A549 (cell line): ENCODE data around the gene NDUFS1. TPM values are rescaled to one million over a fixed set of nuclear protein-coding genes. Genes with fewer than 3 reads are reported as not detected.

Experiments used
- ATAC-seq, 2 experiments: fragments of 200-7000 bp in 1 of 2; fragments of >200 bp in 1 of 2; cut with Nextera tagmentation in 1 of 2; cut with Tn5 transposase in 1 of 2; 3 replicates each; pipeline versions ENCODE4 v1.8.0 to v1.9.1; 2018 to 2020; ENCODE audit warnings: mild to moderate bottlenecking in 1 of 2, moderate library complexity in 1 of 2
- CTCF ChIA-PET: fragments of 300-600 bp; sonication (Branson Sonifier 250); formaldehyde crosslinking; extraction: SDS; loops from one replicate; lab custom pipeline; 2021; ENCODE audit warnings: antibody characterized with exemption, inconsistent platforms; lab: Yijun Ruan, JAX
- POLR2A ChIA-PET: fragments of 350-600 bp; formaldehyde crosslinking; extraction: SDS; loops from one replicate; lab custom pipeline; 2021; ENCODE audit warnings: antibody characterized with exemption, inconsistent platforms; lab: Yijun Ruan, JAX
- DNase-seq, 2 experiments: peaks; one replicate each; pipeline versions ENCODE4 v3.0.0 to v3.0.0-alpha.2; 2011 to 2016; ENCODE audit warnings: low read depth in 1 of 2, low spot score in 1 of 2
- FAIRE-seq: peaks from 2 replicates; lab custom pipeline; 2011; peaks lifted over from hg19 to GRCh38; lab: Jason Lieb, UNC
- H3K27ac ChIP-seq, 2 experiments: fragments of >200 bp; sonication (Bioruptor Twin); formaldehyde crosslinking; 3 replicates each; pipeline ENCODE4 v1.5.1; 2016 to 2017
- H3K4me1 ChIP-seq: fragments of >200 bp; sonication (Bioruptor Twin); formaldehyde crosslinking; 3 replicates; pipeline ENCODE4 v1.6.1; 2016
- H3K4me2 ChIP-seq: fragments of >200 bp; sonication (Bioruptor Twin); formaldehyde crosslinking; 3 replicates; pipeline ENCODE4 v1.6.1; 2016
- H3K4me3 ChIP-seq: fragments of >200 bp; sonication (Bioruptor Twin); formaldehyde crosslinking; 3 replicates; pipeline ENCODE4 v1.5.1; 2016
- H3K9me3 ChIP-seq: fragments of >200 bp; sonication (Bioruptor Twin); formaldehyde crosslinking; 3 replicates; pipeline ENCODE4 v1.6.1; 2016
- BHLHE40 ChIP-seq: IDR thresholded peaks from 2 replicates; pipeline ENCODE4 v1.6.1; 2012; ENCODE audit warnings: low read depth, low read length, inconsistent platforms
- CHD2 ChIP-seq: fragments of 150-350 bp; IDR thresholded peaks from 2 replicates; pipeline ENCODE4 v1.6.1; 2014; ENCODE audit warnings: low read length; ENCODE audit not compliant: partially characterized antibody
- CTCF ChIP-seq: fragments of >200 bp; sonication (Bioruptor Twin); formaldehyde crosslinking; IDR thresholded peaks from 3 replicates; pipeline ENCODE4 v1.5.1; 2016
- EHMT2 ChIP-seq: fragments of 200-600 bp; sonication (generic); IDR thresholded peaks from 2 replicates; pipeline ENCODE4 v1.6.1; 2016; ENCODE audit warnings: antibody characterized with exemption, low read depth, mild to moderate bottlenecking, moderate library complexity
- EP300 ChIP-seq, 2 experiments: fragments of >200 bp; sonication (Bioruptor Twin); formaldehyde crosslinking; IDR thresholded peaks; 2 replicates in 1 of 2; 3 replicates in 1 of 2; pipeline ENCODE4 v1.6.1; 2016 to 2017
- ESRRA ChIP-seq: fragments of 150-350 bp; IDR thresholded peaks from 2 replicates; pipeline ENCODE4 v1.6.1; 2014; ENCODE audit warnings: mild to moderate bottlenecking, low read length, borderline replicate concordance
- GATA3 ChIP-seq: IDR thresholded peaks from 2 replicates; pipeline ENCODE4 v1.6.1; 2012; ENCODE audit warnings: borderline replicate concordance
- HOXB5 ChIP-seq: fragments of 250-450 bp; sonication (Bioruptor Pico); IDR thresholded peaks from 2 replicates; pipeline ENCODE4 v1.5.0; 2020; ENCODE audit warnings: mild to moderate bottlenecking, moderate library complexity
- JUN ChIP-seq, 2 experiments: fragments of >200 bp; sonication (Bioruptor Twin); formaldehyde crosslinking; IDR thresholded peaks; 2 replicates in 1 of 2; 3 replicates in 1 of 2; pipeline ENCODE4 v1.6.1; 2016 to 2017
- KDM1A ChIP-seq: fragments of 200-600 bp; sonication (generic); IDR thresholded peaks from 2 replicates; pipeline ENCODE4 v1.6.1; 2016; ENCODE audit warnings: low read depth, mild to moderate bottlenecking
- KDM5A ChIP-seq: fragments of 200-600 bp; sonication (generic); IDR thresholded peaks from 2 replicates; pipeline ENCODE4 v1.6.1; 2016; ENCODE audit warnings: antibody characterized with exemption, mild to moderate bottlenecking
- MAZ ChIP-seq: fragments of 150-350 bp; IDR thresholded peaks from 2 replicates; pipeline ENCODE4 v1.6.1; 2014; ENCODE audit warnings: antibody characterized with exemption, low read depth, low read length, borderline replicate concordance
- MYC ChIP-seq: IDR thresholded peaks from 2 replicates; pipeline ENCODE4 v1.6.1; 2012; ENCODE audit warnings: mild to moderate bottlenecking, inconsistent platforms, low read length, improper control_type of control experiment, borderline replicate concordance
- NPAS2 ChIP-seq: fragments of 250-450 bp; sonication (Bioruptor Pico); IDR thresholded peaks from 2 replicates; pipeline ENCODE4 v1.8.0; 2022; ENCODE audit warnings: mild to moderate bottlenecking, moderate library complexity, borderline replicate concordance
- NR3C1 ChIP-seq: fragments of >200 bp; sonication (Bioruptor Twin); formaldehyde crosslinking; IDR thresholded peaks from 3 replicates; pipeline ENCODE4 v1.6.1; 2017
- RAD21 ChIP-seq, 2 experiments: fragments of >200 bp in 1 of 2; sonication (Bioruptor Twin) in 1 of 2; formaldehyde crosslinking in 1 of 2; IDR thresholded peaks in 1 of 2; conservative IDR thresholded peaks in 1 of 2; 2 replicates in 1 of 2; 3 replicates in 1 of 2; pipeline ENCODE4 v1.6.1; 2012 to 2018; ENCODE audit warnings: inconsistent platforms in 1 of 2
- RARB ChIP-seq: fragments of 250-450 bp; sonication (Bioruptor Pico); IDR thresholded peaks from 2 replicates; pipeline ENCODE4 v1.8.0; 2021; ENCODE audit warnings: mild to moderate bottlenecking, moderate library complexity
- RFX5 ChIP-seq: fragments of 450-650 bp; IDR thresholded peaks from 2 replicates; pipeline ENCODE4 v1.7.1; 2014; ENCODE audit warnings: antibody characterized with exemption, mild to moderate bottlenecking, moderate library complexity
- RNF2 ChIP-seq: fragments of 200-600 bp; sonication (generic); IDR thresholded peaks from 2 replicates; pipeline ENCODE4 v1.6.1; 2016; ENCODE audit warnings: low read depth, mild to moderate bottlenecking, antibody characterized with exemption, moderate library complexity, borderline replicate concordance
- SREBF2 ChIP-seq: fragments of 450-650 bp; IDR thresholded peaks from 2 replicates; pipeline ENCODE4 v1.6.1; 2014; ENCODE audit warnings: mild to moderate bottlenecking, moderate library complexity
- ZNF302 ChIP-seq: fragments of 250-450 bp; sonication (Bioruptor Pico); IDR thresholded peaks from 2 replicates; pipeline ENCODE4 v1.9.0; 2021; ENCODE audit warnings: inconsistent platforms, mild to moderate bottlenecking, moderate library complexity
- ZSCAN20 ChIP-seq: fragments of 250-450 bp; sonication (Bioruptor Pico); IDR thresholded peaks from 2 replicates; pipeline ENCODE4 v1.8.0; 2022; ENCODE audit warnings: mild to moderate bottlenecking, moderate library complexity
- WGBS: methylation state at CpG from one replicate; pipeline ENCODE4 v1.1.6; 2017; ENCODE audit errors: missing lambda C conversion rate; 5-methylcytosine and 5-hydroxymethylcytosine counted together
- polyA plus RNA-seq, 4 experiments: library from polyadenylated mRNA; depleted of rRNA in 3 of 4; stranded (reverse); fragments of >200 nt; fragmentation: RNase III in 1 of 4; extraction: RNeasy Plus Mini Kit Qiagen cat#74134 plus additional on column Dnase treatment in 1 of 4; gene quantifications; 2 replicates in 3 of 4; 3 replicates in 1 of 4; pipeline ENCODE4 v1.2.3, GENCODE V29; 2011 to 2017
- TF ChIP-seq, protein P1 (sequence below): IDR thresholded peaks from 2 replicates; pipeline ENCODE4 v1.6.1; 2012
- TF ChIP-seq, protein P2 (sequence below): fragments of 250-450 bp; sonication (Bioruptor Pico); IDR thresholded peaks from 2 replicates; pipeline ENCODE4 v1.5.0; 2021; ENCODE audit warnings: mild to moderate bottlenecking, moderate library complexity, borderline replicate concordance
- TF ChIP-seq, protein P3 (sequence below): fragments of 250-450 bp; sonication (Bioruptor Pico); IDR thresholded peaks from 2 replicates; pipeline ENCODE4 v1.5.0; 2020; ENCODE audit warnings: low read depth, mild to moderate bottlenecking, moderate library complexity

NDUFS1 gene
- polyA plus RNA-seq, 2 of the 4 experiments (the other 2 are of a cell fraction): 86.7 to 134 TPM

- no peak for TF ChIP-seq CTCF
- TF ChIP-seq, all 56 proteins: peak for 0
These were observed 13.6 kb downstream of the NDUFS1 start (continued) for GRCh38 chr2:206145665-206146064.

DNA sequence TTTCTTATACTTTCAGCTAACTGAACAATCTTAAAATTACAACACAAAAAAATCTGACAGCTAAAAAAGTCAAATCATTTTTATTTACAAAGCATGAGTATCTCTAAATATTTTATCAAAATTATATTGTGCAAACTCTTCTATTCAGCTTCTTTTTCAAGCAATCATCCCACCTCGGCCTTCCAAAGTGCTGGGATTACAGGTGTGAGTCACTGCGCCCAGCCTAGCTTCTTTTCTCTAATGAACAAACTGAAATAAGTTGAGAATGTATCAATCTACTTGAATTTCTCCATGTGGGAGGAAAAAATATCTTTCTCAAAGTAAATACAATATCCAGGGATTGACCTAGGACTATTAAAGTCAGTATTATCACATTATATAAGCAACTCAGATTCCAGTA is 14.9 kb downstream of the NDUFS1 start:
- Histone ChIP-seq H3K4me1 (no peaks in the 10 kb centered on the region), H3K4me3 (no peak overlapping the region), H3K9me3 (no peaks in the 10 kb centered on the region), H3K27ac (no peak overlapping the region), H3K4me2 (no peak overlapping the region)
- TF ChIP-seq MYC (no peak), KDM1A (no peak), ZSCAN20 (CRISPR knock-in tag) (no peak), RAD21 (conservative IDR thresholded peaks at IDR 0.05 in 1 of 2, IDR thresholded peaks at IDR 0.05 in 1 of 2) (no peak), CTCF (no peak), EHMT2 (no peak), ESRRA (no peak), CHD2 (no peak), RNF2 (no peak), NR3C1 (no peak), NPAS2 (CRISPR knock-in tag) (no peak), JUN (IDR thresholded peaks at IDR 0.05) (no peak)
- TF ChIP-seq, protein P1, sequence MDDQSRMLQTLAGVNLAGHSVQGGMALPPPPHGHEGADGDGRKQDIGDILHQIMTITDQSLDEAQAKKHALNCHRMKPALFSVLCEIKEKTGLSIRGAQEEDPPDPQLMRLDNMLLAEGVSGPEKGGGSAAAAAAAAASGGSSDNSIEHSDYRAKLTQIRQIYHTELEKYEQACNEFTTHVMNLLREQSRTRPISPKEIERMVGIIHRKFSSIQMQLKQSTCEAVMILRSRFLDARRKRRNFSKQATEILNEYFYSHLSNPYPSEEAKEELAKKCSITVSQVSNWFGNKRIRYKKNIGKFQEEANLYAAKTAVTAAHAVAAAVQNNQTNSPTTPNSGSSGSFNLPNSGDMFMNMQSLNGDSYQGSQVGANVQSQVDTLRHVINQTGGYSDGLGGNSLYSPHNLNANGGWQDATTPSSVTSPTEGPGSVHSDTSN: no peak
- CTCF ChIA-PET: interaction anchor here (0.6 to 1.1 kb wide), 3 partner anchors 16 to 67 kb away, joined by 3 read pairs; no protein-coding TSS in a partner anchor
- POLR2A ChIA-PET: no interaction called here
- ATAC-seq (no peak), DNase-seq (no peak), FAIRE-seq (no peak)
- 95% methylated on average over 2 of the region's 2 CpGs for WGBS

- Histone ChIP-seq H3K9me3 (no peaks in the 10 kb centered on the region), H3K4me2 (no peak overlapping the region), H3K4me1 (no peaks in the 10 kb centered on the region), H3K27ac (no peak overlapping the region), H3K4me3 (no peak overlapping the region)
- ATAC-seq (no peak), FAIRE-seq (no peak), DNase-seq (no peak)
- CTCF ChIA-PET: interaction anchor here (1.1 kb wide), 1 partner anchor 15 kb away, joined by 3 read pairs; no protein-coding TSS in a partner anchor
- 96% methylated on average over 4 of the region's 4 CpGs for WGBS
- POLR2A ChIA-PET: no interaction called here
- TF ChIP-seq RARB (no peak), CTCF (no peak), KDM5A (no peak), NPAS2 (CRISPR knock-in tag) (no peak), HOXB5 (CRISPR knock-in tag) (no peak), BHLHE40 (no peak), ZNF302 (CRISPR knock-in tag) (no peak), EP300 (IDR thresholded peaks at IDR 0.05) (no peak), GATA3 (no peak), SREBF2 (no peak), ZSCAN20 (CRISPR knock-in tag) (no peak), MAZ (no peak), RFX5 (no peak)
- TF ChIP-seq, protein P2, sequence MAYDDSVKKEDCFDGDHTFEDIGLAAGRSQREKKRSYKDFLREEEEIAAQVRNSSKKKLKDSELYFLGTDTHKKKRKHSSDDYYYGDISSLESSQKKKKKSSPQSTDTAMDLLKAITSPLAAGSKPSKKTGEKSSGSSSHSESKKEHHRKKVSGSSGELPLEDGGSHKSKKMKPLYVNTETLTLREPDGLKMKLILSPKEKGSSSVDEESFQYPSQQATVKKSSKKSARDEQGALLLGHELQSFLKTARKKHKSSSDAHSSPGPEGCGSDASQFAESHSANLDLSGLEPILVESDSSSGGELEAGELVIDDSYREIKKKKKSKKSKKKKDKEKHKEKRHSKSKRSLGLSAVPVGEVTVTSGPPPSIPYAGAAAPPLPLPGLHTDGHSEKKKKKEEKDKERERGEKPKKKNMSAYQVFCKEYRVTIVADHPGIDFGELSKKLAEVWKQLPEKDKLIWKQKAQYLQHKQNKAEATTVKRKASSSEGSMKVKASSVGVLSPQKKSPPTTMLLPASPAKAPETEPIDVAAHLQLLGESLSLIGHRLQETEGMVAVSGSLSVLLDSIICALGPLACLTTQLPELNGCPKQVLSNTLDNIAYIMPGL (CRISPR knock-in tag): no peak
- TF ChIP-seq, protein P3, sequence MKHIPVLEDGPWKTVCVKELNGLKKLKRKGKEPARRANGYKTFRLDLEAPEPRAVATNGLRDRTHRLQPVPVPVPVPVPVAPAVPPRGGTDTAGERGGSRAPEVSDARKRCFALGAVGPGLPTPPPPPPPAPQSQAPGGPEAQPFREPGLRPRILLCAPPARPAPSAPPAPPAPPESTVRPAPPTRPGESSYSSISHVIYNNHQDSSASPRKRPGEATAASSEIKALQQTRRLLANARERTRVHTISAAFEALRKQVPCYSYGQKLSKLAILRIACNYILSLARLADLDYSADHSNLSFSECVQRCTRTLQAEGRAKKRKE (CRISPR knock-in tag): no peak
These were observed 15.8 kb downstream of the NDUFS1 start for GRCh38 chr2:206143451-206143850.
